Right kidney (tissue), 1 donor: ENCODE results near the gene FOXO4.

Experiments
- DNase-seq: peaks from one replicate; pipeline ENCODE4 v3.0.0-alpha.2; 2016

Gene FOXO4

DNA sequence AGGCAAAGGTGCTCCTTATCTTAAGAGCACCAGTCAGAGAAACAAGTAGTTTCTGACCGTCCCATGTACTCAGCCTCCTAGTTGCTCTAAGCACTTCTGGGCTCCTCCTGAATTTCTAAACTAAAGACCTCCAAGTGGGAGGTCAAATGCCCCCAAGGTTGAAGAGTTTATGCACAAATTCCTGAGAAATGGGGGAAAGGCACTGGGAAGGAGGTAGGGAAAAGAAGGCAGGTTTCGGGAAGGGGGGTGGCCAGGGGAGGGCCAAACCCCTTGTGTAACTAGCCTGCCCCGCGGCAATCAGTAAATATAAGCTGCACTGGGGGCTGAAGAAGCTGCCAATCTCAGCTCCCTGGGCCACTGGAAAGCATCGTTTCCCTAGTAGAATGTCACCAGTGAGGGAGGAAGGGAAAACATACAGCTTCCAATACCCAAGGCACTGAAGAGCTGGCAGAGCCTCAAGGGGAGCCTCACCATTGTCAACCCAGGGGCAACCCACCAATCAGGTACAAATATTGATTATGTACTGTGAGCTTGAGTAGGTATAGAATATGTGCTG, 3.4 kb downstream of the FOXO4 start:
- DNase-seq: no peak

DNA sequence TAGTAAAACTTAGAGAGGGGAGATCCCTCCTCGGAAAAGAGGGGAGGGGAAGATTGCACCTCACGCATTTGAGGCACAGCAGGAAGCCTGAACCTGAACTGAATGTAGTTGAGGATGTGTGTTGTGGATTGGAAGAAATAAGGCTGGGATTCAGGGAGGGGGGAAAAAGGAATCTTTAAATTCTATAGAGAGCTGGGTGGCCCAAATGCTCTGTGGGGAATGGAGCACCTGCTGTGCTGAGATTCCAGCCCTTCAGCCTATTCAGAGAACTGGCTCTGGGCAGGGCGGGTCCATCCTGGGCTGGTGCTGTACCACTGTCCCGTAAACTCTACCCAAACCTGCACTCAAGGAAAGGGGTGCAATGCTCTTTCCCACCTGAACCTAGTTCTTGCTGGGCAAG, 4.1 kb downstream of the FOXO4 start:
- DNase-seq: no peak

DNA sequence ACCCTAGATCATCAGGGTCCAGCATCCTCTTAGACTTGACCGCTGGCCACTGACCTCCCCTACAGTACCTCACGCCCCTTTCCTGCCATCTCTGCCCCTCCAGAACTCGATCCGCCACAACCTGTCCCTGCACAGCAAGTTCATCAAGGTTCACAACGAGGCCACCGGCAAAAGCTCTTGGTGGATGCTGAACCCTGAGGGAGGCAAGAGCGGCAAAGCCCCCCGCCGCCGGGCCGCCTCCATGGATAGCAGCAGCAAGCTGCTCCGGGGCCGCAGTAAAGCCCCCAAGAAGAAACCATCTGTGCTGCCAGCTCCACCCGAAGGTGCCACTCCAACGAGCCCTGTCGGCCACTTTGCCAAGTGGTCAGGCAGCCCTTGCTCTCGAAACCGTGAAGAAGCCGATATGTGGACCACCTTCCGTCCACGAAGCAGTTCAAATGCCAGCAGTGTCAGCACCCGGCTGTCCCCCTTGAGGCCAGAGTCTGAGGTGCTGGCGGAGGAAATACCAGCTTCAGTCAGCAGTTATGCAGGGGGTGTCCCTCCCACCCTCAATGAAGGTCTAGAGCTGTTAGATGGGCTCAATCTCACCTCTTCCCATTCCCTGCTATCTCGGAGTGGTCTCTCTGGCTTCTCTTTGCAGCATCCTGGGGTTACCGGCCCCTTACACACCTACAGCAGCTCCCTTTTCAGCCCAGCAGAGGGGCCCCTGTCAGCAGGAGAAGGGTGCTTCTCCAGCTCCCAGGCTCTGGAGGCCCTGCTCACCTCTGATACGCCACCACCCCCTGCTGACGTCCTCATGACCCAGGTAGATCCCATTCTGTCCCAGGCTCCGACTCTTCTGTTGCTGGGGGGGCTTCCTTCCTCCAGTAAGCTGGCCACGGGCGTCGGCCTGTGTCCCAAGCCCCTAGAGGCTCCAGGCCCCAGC, 5.2 kb downstream of the FOXO4 start:
- no peak for DNase-seq

DNA sequence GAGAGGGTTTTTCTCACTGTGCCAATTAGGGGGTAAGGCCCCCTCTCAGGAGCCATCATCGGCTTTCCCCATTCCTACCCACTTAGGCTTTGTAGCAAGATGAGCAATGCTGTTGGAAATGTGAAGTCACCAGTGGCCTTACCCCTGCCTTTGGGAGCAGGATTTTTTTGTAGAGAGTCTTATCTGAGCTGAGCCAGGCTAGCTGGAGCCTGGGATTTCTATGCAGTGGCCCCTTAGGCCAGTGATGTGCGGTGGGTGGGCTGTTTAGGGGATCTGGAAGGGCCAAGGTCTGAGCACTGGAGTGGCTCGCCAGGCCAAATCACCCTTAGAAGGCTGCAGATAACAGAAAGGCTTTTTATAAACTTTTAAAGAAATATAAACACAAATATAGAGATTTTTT, 6.6 kb downstream of the FOXO4 start:
- DNase-seq: no peak

DNA sequence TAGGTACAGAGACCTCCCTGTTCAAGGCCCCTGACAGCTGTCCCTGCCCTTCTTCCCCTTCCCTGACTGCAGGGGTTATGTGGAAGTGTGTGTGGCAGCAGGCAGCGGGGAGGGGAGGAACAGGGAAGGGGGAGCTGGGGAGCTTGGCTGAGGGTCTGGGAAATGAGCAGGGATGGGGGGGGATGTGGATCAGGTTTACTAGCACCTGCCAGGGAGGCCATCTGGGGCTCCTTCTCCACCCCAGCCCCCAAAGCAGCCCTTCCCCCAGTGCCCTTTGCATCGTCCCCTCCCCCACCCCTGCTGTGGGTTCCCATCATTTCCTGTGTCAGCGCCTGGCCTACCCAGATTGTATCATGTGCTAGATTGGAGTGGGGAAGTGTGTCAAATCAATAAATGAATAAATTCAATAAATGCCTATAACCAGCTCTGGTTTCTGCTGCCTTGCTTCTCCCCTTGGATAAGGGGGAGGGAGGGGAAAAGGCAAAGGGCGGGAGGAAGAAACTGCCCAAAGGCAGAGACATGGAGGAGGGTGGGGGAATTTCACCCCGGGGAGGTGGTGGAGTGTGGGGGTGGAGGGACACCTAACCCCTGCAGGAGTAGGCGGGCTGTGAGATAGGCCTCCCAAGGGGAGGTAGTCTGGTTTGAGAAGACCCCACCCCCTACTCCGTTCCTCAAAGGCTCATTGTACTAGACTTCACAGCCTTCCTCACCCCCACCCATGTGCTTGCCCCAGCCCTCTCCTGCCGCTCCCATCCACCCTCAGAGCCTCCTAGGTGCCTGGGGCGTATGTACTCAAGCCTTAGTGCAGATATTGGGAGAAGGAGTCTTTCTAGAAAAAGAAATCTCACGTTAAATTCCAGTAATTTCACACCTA, 7.7 kb downstream of the FOXO4 start:
- peak; percentile 31 for DNase-seq

DNA sequence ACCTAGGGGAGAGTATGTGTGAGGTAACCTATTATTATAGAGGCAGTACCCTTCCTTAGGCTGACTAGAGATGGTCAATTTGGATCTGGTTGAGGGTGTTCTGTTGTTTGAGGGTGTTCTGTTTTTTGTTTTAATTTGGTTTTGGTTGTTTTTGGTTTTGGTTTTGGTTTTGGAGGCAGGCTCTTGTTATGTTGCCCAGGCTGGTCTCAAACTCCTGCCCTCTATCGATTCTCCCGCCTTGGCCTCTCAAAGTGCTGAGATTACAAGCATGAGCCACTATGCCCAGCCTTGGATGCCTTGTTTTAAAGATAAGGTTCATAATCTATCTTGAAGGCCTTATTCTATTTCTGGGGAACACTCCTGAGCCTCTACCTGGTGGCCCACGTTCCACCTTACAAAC, 10.0 kb downstream of the FOXO4 start:
- no peak for DNase-seq

DNA sequence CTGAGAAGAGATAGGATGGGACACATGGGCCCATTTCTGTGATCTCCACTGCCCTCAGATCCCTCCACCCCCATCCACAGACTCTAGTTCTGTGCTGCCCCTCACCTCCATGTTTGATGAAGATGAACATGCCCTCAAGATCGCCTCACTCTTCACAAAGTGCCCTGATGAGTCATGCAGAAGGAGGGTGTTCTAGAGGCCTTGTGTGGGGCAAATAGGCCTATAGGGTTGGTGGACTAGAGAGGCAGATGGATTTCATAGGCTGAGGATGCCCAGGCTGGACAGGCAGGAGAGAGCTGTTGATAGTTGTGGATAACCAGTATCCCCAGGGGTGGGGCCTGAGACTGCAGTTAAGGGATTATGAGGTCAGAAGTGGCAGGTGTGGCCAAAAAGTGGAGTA, 10.8 kb downstream of the FOXO4 start, which contains the start of gene CXorf65:
Gene CXorf65 (minus strand): TSS at position 314 of the 400 bp plus-strand sequence. CDS start 184 bp downstream, at position 130.
- DNase-seq: no peak

DNA sequence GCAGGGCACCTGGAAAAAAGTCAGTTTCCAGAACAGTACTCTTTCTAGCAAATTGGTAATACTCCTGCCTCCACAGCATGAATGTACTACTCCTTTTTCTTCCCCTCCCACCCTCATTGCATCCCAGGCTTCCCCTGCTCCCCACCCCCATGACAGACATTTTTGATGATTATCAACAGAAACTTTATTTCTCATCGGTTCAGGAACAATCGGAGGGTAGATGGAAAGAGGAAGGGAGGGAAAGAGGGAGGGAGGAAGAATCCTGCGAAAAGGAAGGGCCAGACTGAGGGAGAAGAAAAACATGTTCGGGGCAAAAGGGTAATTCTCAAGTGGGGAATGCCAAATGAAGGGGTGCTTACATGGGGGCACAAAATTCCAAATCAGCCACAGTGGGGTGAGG, 11.6 kb downstream of the FOXO4 start:
- DNase-seq: no peak

DNA sequence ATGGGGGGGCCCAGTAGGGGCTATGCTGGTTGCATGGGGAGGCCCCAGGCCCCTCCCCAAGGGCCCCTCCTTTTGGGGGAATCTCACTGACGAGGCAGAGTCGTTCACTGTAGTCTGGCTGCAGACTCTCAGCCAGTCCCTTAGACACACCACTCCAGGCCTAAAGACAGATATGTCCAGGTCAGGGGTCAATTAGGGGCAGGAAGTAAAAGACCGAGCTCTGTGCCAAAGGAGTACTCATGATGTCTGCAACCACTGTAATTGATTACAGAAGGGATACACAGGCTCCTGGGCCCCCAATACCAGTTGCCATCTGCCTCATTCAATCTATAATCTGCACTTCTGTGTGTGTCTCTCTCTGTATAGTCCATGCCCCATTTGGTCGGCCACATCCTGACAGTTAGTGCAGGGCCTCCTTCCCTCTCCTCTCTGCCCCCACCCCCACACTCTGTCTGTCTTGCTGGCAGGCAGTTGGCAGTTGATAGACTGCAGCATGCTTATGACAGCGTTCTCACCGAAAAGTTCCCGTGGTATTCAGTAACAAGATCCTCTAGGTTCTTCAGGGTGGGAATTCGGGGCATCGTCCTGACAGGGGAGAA, 12.2 kb downstream of the FOXO4 start:
- DNase-seq: no peak

DNA sequence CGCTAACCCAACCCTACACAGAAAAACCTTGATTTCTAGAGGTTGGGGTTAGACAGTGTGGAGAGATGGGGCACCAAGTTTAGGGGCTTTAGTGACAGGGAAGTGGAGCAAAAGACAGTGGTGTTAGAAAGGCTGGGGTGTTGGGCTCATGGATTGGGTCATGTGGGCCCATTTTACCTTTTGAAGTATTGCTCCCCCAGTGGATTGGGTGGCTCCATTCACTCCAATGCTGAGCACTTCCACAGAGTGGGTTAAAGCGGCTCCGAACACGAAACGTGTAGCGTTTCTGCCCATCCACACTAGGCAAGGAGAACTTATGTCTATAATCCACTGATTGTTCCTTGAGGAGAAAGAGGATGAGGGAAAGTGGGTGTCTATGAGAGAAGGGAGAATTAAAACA, 13.4 kb downstream of the FOXO4 start:
- DNase-seq: no peak

DNA sequence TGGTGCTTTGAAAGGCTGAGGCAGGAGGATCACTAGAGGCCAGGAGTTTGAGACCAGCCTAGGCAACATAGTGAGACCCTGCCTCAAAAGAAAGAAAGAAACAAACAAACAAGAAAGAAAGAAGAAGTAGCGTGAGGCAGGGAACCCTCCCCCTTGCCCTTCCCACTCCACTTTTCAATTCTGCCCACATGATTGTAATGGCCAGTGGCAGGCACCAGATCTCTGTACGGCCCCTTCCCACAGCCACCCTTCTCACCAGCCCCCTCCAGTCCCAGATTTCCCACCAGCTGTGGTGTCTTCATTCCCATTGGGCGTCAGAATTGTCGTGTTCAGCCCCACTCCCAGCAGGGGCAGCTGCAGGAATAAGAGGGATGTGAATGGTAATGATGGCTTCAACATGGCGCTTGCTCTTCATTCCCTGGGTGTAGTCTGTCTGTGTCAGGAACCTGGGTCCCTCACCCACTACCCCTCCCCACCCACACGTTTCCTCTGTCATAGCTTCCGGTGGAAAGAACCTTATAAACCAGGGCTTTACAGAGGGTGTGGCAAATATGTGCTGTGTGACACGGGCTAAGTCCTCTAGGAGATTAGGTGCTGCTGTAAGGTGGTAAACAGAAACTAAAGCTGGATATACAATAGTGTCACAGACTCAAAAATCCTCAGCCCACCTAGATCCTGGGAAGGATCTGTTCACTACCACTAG, 15.6 kb downstream of the FOXO4 start, which contains the start of gene IL2RG:
Gene IL2RG (minus strand): TSS at position 437 of the 703 bp plus-strand sequence. CDS start 38 bp downstream, at position 399.
- DNase-seq: no peak

DNA sequence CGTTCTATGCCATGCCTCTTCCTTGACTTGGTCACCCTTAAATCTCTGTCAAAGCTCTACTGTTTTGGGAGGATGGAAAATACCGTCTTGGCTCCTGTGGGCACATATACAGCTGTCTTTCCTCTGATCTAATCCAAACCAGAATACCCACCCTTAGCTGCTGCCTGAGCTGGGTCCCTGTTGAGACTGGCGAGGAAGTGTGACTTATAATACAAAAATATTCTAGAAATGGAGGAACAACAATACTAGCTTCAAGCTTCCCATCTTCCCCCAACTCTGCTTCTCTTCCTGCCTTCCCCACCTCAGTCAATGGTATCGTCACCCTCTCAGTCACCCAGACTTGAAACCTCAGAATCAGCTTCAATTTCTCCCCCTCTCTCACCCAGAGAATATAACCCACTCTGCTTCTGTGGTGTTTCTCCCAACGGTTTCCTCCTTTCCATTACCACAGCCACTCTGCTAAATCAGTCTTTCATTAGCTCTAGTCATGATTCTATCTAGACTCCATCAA, 16.3 kb downstream of the FOXO4 start:
- no peak for DNase-seq

DNA sequence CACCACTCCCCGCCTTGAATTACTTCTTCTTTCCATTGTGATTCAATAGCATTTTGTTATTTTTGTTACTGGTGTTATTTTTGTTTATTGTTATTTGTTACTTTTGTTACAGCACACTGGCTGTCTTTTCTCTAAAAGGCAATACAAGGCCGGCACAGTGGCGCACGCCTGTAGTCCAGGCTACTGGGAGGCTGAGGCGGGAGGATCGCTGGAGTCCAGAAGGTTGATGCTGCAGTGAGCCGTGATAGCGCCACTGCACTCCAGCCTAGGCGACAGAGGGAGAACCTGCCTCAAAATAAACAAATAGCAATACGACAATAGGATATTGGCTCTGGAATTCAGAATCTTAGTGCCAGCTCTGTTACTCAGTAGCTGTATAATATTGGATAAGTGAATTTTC, 21.7 kb downstream of the FOXO4 start:
- no peak for DNase-seq

DNA sequence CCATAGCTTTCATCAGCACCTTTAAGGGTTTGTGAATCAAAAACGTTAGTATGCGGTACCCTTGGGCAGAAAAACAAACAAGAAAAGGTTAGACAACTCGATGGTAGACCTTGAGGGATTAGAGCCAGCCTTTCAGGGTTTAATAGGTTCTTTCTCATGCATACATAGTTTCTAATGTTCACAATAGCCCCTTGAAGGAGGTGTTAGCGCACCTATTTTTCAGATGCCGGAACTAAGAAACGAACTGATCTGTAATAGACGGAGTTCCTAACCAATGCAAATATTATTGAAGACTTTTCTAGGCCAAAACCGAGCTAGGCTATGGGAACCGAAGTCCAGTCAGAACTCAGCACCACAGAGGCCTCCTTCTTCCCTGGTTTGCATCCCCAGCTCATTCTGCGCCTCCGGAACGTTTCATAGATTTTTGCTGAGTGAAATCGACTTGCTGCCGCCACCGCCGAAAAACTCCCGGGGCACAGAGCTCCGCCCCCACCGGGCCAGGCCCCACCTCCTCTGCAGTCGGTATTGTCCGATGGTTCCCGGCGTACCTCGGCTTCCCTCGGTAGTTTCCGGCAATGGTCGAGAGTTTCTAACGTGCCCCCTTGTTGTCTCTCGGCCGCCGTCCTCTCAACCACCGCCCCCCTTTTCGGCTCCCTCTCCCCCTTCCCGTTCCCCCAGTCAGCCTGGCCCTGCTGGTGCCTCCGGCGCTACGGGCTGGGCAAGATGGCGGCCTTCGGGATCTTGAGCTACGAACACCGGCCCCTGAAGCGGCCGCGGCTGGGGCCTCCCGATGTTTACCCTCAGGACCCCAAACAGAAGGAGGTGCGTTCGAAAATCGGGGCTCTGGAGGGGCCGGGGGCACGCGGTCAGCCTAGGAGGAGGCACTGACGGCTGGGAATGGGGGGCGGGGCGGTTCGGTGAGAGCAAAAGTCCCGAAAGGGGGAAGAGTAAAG, 22.7 kb downstream of the FOXO4 start, which contains the start of gene MED12:
Gene MED12 (plus strand): TSS at position 565 of the 953 bp plus-strand sequence. CDS start 159 bp downstream, at position 724.
- DNase-seq: peak; percentile 64

DNA sequence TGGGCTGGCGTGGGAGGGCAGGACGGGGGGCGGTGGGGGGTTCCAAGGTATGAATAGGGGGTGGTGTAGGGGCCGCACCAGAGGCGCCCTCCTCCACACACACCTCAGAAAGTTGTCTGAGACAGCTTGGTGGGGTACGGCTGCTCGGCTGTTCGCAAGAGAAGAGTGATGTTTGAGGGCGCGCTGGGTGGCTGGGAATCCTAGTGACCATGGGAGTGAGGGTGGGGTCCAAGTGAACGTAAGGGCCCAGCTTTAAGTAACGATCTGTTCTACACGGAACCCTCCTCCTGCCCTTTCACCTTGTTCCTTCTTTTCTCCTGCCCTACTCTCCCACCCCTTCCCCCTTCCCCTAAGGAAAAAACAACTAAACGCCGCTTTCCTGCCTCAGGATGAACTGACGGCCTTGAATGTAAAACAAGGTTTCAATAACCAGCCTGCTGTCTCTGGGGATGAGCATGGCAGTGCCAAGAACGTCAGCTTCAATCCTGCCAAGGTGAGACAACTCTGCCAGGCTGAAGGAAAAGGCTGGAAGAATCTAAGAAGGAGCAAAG, 23.4 kb downstream of the FOXO4 start:
- no peak for DNase-seq

DNA sequence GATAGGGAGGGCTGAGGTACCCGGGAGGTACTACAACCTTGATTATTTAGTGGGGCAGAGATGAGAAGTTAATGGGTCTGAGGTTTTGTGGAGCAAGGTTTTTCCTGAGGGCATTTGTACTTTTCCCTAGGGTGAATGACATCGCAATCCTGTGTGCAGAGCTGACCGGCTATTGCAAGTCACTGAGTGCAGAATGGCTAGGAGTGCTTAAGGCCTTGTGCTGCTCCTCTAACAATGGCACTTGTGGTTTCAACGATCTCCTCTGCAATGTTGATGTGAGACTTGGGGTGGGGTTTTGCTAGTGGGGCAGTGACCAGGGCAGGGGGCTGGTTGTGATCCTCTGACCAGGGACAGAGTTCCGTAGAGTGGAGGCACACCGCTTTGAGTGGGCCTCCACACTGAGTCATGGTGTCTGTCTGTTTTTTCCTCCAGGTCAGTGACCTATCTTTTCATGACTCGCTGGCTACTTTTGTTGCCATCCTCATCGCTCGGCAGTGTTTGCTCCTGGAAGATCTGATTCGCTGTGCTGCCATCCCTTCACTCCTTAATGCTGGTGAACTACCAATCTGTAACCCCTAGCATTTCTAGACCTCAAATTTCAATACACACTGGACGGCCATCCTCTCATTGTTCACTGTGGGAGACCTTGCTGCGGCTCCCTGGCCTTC, 32.6 kb downstream of the FOXO4 start:
- DNase-seq: no peak

DNA sequence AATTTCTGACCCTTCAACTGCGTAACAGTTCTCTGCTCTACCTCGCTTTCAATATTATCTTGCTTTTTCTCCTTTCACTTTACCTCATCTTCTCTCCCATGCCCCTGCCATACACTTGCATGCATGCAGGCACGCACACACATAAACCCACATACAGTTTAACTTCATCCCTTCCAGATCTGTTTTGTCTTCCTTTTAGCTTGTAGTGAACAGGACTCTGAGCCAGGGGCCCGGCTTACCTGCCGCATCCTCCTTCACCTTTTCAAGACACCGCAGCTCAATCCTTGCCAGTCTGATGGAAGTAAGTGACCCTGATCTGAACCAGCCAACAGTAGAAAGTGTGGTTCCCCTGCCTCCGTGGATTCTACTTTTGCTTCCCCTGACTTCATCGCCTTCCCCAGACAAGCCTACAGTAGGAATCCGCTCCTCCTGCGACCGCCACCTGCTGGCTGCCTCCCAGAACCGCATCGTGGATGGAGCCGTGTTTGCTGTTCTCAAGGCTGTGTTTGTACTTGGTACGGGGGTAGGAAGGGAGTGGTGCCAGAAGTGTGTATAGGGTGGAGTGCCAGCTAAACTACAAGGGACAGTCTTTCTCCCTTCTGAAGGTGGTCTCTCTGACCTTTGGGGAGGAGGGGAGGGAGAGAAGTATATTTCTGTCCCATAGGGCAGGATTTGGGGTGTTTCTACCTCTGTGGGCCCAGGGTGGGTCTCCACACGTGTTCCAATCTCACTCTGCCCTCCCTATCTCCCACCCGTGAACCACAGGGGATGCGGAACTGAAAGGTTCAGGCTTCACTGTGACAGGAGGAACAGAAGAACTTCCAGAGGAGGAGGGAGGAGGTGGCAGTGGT, 33.5 kb downstream of the FOXO4 start:
- DNase-seq: peak; percentile 39

DNA sequence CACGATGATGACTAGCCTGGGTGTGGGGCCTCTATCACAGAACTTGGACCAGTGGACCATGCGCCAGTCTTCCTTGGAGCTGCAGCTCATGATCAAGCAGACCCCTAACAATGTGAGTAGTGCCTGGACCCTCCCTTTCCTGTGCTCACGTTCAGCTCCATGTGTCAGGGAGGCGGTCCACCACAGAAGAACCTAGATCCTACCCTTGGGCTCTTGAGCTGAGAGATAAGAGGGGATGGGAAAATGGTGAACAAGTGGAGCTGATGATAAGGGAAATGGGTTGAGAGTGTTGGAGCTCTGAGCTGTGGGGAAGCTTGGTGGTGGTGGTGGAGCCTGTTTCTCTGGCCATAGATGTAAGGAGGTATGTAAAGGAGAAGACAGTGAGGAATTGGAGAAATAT, 35.9 kb downstream of the FOXO4 start:
- DNase-seq: no peak
